Liver (tissue), 9 donors: ENCODE measurements around the gene CYSRT1. TPM values are rescaled to one million over a fixed set of nuclear protein-coding genes. Genes with fewer than 3 reads are reported as not detected.

ENCODE experiments used
- DNase-seq: peaks from one replicate; pipeline ENCODE4 v3.0.0-alpha.2; 2017; ENCODE audit warnings: low spot score
- H3K27ac ChIP-seq, 2 donors: one replicate each; pipeline ENCODE4 v1.7.0; 2013; ENCODE audit warnings: inconsistent platforms in 2 of 2, low read length in 2 of 2, control low read depth in 1 of 2, low read depth in 1 of 2, mild to moderate bottlenecking in 1 of 2
- H3K27me3 ChIP-seq, 4 donors: one replicate each; pipeline versions ENCODE4 v1.6.1 to v1.7.0; 2013; ENCODE audit warnings: low read length in 3 of 4, inconsistent platforms in 1 of 4, mild to moderate bottlenecking in 1 of 4, moderate library complexity in 1 of 4; ENCODE audit not compliant: control insufficient read depth in 4 of 4, insufficient read depth in 4 of 4
- H3K36me3 ChIP-seq, 4 donors: one replicate each; pipeline versions ENCODE4 v1.6.1 to v1.7.0; 2013; ENCODE audit warnings: low read length in 3 of 4, mild to moderate bottlenecking in 3 of 4, low read depth in 1 of 4, moderate library complexity in 1 of 4; ENCODE audit not compliant: control insufficient read depth in 4 of 4, insufficient read depth in 3 of 4
- H3K4me1 ChIP-seq, 4 donors: one replicate each; pipeline versions ENCODE4 v1.6.1 to v1.7.0; 2013; ENCODE audit warnings: low read length in 3 of 4, mild to moderate bottlenecking in 3 of 4, moderate library complexity in 1 of 4; ENCODE audit not compliant: control insufficient read depth in 4 of 4, insufficient read depth in 4 of 4
- H3K4me3 ChIP-seq, 3 donors: one replicate each; pipeline versions ENCODE4 v1.6.1 to v1.7.0; 2013; ENCODE audit warnings: low read length in 3 of 3, control low read depth in 1 of 3, low read depth in 1 of 3, mild to moderate bottlenecking in 1 of 3
- H3K9ac ChIP-seq, 2 donors: one replicate each; pipeline ENCODE4 v1.7.0; 2013; ENCODE audit warnings: low read length in 2 of 2, mild to moderate bottlenecking in 2 of 2, moderate library complexity in 2 of 2, control low read depth in 1 of 2, low read depth in 1 of 2
- H3K9me3 ChIP-seq, 4 donors: one replicate each; pipeline versions ENCODE4 v1.6.1 to v1.7.0; 2013; ENCODE audit warnings: low read length in 3 of 4; ENCODE audit not compliant: control insufficient read depth in 4 of 4
- EGR1 ChIP-seq, 2 donors: IDR thresholded peaks; 2 replicates each; pipeline ENCODE4 v1.6.1; 2016 to 2018; ENCODE audit warnings: antibody characterized with exemption in 2 of 2, low read depth in 2 of 2
- FOXA1 ChIP-seq: IDR thresholded peaks from 2 replicates; pipeline ENCODE4 v1.6.1; 2016; ENCODE audit warnings: antibody characterized with exemption
- FOXA2 ChIP-seq: IDR thresholded peaks from 2 replicates; pipeline ENCODE4 v1.6.1; 2016; ENCODE audit warnings: antibody characterized with exemption
- GABPA ChIP-seq, 2 donors: IDR thresholded peaks in 1 of 2; conservative IDR thresholded peaks in 1 of 2; 2 replicates each; pipeline ENCODE4 v1.6.1; 2016; ENCODE audit warnings: antibody characterized with exemption in 2 of 2, mild to moderate bottlenecking in 1 of 2, moderate library complexity in 1 of 2
- HNF4G ChIP-seq: IDR thresholded peaks from 2 replicates; pipeline ENCODE4 v1.6.1; 2016; ENCODE audit warnings: antibody characterized with exemption
- JUND ChIP-seq, 2 donors: IDR thresholded peaks; 2 replicates each; pipeline ENCODE4 v1.6.1; 2016; ENCODE audit warnings: antibody characterized with exemption in 2 of 2
- MAX ChIP-seq: IDR thresholded peaks from 2 replicates; pipeline ENCODE4 v1.6.1; 2016; ENCODE audit warnings: antibody characterized with exemption
- NR2F2 ChIP-seq: IDR thresholded peaks from 2 replicates; pipeline ENCODE4 v1.6.1; 2016; ENCODE audit warnings: antibody characterized with exemption
- RAD21 ChIP-seq, 2 donors: IDR thresholded peaks; 2 replicates each; pipeline ENCODE4 v1.6.1; 2016; ENCODE audit warnings: antibody characterized with exemption in 2 of 2, mild to moderate bottlenecking in 2 of 2
- REST ChIP-seq: IDR thresholded peaks from 2 replicates; pipeline ENCODE4 v1.6.1; 2016; ENCODE audit warnings: antibody characterized with exemption, mild to moderate bottlenecking
- SP1 ChIP-seq: IDR thresholded peaks from 2 replicates; pipeline ENCODE4 v1.6.1; 2018; ENCODE audit warnings: antibody characterized with exemption, mild to moderate bottlenecking
- TAF1 ChIP-seq: conservative IDR thresholded peaks from 2 replicates; pipeline ENCODE4 v1.6.1; 2016; ENCODE audit warnings: antibody characterized with exemption, mild to moderate bottlenecking
- YY1 ChIP-seq: IDR thresholded peaks from 2 replicates; pipeline ENCODE4 v1.6.1; 2016; ENCODE audit warnings: antibody characterized with exemption, mild to moderate bottlenecking
- ZBTB33 ChIP-seq: IDR thresholded peaks from 2 replicates; pipeline ENCODE4 v1.6.1; 2016; ENCODE audit warnings: antibody characterized with exemption
- WGBS: extraction: QIAGEN DNeasy Blood & Tissue Kit; methylation state at CpG from one replicate; pipeline ENCODE4 v1.1.7; 2013; 5-methylcytosine and 5-hydroxymethylcytosine counted together
- polyA plus RNA-seq, 2 donors: library from polyadenylated mRNA; stranded (reverse) in 1 of 2; unstranded in 1 of 2; fragments of 200-250 nt in 1 of 2; fragments of >200 nt in 1 of 2; fragmentation: Nextera tagmentation in 1 of 2; extraction: Ambion mirVana in 1 of 2; gene quantifications; one replicate each; pipeline versions ENCODE4 v1.2.1 to v1.2.3, GENCODE V29; 2013 to 2015
- total RNA-seq, 2 donors: library from RNA; depleted of rRNA; stranded (reverse); fragments of >200 nt; gene quantifications; one replicate each; pipeline ENCODE4 v1.2.3, GENCODE V29; 2014
- TF ChIP-seq, protein P1 (sequence below): fragments of 150-350 bp; IDR thresholded peaks from 2 replicates; pipeline ENCODE4 v1.5.1; 2017; ENCODE audit warnings: improper control_type of control experiment, low read depth, low read length; ENCODE audit not compliant: missing input control
- donor health status: healthy.
- donor health status: healthy.
- donor health status: healthy.
- donor health status: healthy.
- donor health status: healthy.

CYSRT1 gene
- total and polyA plus RNA-seq, 4 donors, result 0.14 to 0.50 (median 0.20) TPM

DNA sequence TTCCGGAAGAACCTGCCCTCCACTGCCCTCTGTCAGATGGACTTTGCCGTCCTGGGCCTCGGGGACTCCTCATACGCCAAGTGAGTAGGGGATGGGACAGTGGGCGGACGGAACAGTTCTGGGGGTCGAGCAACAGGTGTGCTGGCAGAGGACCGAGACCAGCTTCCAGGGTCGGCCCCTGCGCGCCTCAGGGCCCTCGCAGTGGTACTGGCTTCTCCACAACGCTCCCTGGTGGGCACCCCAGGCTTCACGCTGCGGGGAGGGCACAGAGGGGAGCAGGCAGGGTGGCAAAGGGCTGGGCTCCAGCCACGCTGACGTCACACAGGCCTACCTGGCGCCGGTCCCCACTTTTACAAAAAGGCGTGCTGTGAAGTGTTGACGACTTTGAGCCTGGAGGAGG, 12.5 kb upstream of the CYSRT1 start:
- H3K27ac ChIP-seq, result no peak overlapping the region
- no peak for TF ChIP-seq FOXA2
- TF ChIP-seq YY1, result no peak
- no peak for TF ChIP-seq EGR1 (IDR thresholded peaks at IDR 0.05; ENCODE audit: low read depth in 2 of 2)
- no peak for TF ChIP-seq REST
- no peak for TF ChIP-seq RAD21 (IDR thresholded peaks at IDR 0.05)
- no peaks in the 10 kb centered on the region for H3K9me3 ChIP-seq
- H3K4me3 ChIP-seq, result no peak overlapping the region
- peaks cover 0 to 11% (median under 1%) of the 10 kb centered on the region in 4 donors for H3K36me3 ChIP-seq
- WGBS, result 91% methylated on average over 21 of the region's 21 CpGs
- H3K9ac ChIP-seq, result no peak overlapping the region
- no peaks in the 10 kb centered on the region for H3K4me1 ChIP-seq
- no peak for DNase-seq
- no peaks in the 10 kb centered on the region for H3K27me3 ChIP-seq

GRCh38 chr9:137213160-137214060, 11.6 kb upstream of the CYSRT1 start:
- H3K36me3 ChIP-seq, result peaks cover 0 to 11% (median under 1%) of the 10 kb centered on the region in 4 donors

DNA sequence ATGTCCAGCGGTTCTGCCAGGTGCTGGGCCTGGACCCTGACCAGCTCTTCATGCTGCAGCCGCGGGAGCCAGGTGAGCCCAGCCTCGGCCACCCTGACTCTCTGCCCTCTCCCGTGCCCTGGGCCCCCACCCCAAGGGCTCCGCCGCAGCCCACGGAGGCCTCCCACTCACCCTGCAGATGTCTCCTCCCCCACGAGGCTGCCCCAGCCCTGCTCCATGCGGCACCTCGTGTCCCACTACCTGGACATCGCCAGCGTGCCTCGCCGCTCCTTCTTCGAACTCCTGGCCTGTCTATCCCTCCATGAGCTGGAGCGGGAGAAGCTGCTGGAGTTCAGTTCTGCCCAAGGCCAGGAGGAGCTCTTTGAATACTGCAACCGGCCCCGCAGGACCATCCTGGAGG, 10.4 kb upstream of the CYSRT1 start:
- Histone ChIP-seq H3K27ac (no peak overlapping the region), H3K9me3 (no peaks in the 10 kb centered on the region), H3K36me3 (peaks cover 0 to 5% (median under 1%) of the 10 kb centered on the region in 4 donors), H3K4me3 (no peak overlapping the region), H3K4me1 (peaks cover 0 to 12% (median 4%) of the 10 kb centered on the region in 4 donors), H3K9ac (no peak overlapping the region), H3K27me3 (no peaks in the 10 kb centered on the region)
- no peak for DNase-seq
- 95% methylated on average over 19 of the region's 19 CpGs for WGBS
- no peak for TF ChIP-seq SP1
- TF ChIP-seq REST, result no peak
- TF ChIP-seq, protein P1, sequence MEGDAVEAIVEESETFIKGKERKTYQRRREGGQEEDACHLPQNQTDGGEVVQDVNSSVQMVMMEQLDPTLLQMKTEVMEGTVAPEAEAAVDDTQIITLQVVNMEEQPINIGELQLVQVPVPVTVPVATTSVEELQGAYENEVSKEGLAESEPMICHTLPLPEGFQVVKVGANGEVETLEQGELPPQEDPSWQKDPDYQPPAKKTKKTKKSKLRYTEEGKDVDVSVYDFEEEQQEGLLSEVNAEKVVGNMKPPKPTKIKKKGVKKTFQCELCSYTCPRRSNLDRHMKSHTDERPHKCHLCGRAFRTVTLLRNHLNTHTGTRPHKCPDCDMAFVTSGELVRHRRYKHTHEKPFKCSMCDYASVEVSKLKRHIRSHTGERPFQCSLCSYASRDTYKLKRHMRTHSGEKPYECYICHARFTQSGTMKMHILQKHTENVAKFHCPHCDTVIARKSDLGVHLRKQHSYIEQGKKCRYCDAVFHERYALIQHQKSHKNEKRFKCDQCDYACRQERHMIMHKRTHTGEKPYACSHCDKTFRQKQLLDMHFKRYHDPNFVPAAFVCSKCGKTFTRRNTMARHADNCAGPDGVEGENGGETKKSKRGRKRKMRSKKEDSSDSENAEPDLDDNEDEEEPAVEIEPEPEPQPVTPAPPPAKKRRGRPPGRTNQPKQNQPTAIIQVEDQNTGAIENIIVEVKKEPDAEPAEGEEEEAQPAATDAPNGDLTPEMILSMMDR, result no peak
- no peak for TF ChIP-seq TAF1
- no peak for TF ChIP-seq JUND (IDR thresholded peaks at IDR 0.05)
- TF ChIP-seq EGR1 (IDR thresholded peaks at IDR 0.05; ENCODE audit: low read depth in 2 of 2), result no peak
- no peak for TF ChIP-seq FOXA1
- no peak for TF ChIP-seq NR2F2
- no peak for TF ChIP-seq GABPA (IDR thresholded peaks at IDR 0.05 in 1 of 2, conservative IDR thresholded peaks at IDR 0.05 in 1 of 2)
- no peak for TF ChIP-seq FOXA2
- no peak for TF ChIP-seq MAX
- TF ChIP-seq HNF4G, result no peak
- TF ChIP-seq ZBTB33, result no peak

More at GRCh38 chr9:137213160-137214060, 11.6 kb upstream of the CYSRT1 start:
- Histone ChIP-seq H3K9ac (no peak overlapping the region), H3K4me3 (no peak overlapping the region), H3K27ac (no peak overlapping the region), H3K9me3 (no peaks in the 10 kb centered on the region), H3K4me1 (peaks cover 0 to 7% (median under 1%) of the 10 kb centered on the region in 4 donors), H3K27me3 (no peaks in the 10 kb centered on the region)
- TF ChIP-seq SP1, result no peak
- 94% methylated on average over 49 of the region's 49 CpGs for WGBS
- DNase-seq, result no peak
